ENCODE data around the gene ECE2.

ECE2 gene

DNA sequence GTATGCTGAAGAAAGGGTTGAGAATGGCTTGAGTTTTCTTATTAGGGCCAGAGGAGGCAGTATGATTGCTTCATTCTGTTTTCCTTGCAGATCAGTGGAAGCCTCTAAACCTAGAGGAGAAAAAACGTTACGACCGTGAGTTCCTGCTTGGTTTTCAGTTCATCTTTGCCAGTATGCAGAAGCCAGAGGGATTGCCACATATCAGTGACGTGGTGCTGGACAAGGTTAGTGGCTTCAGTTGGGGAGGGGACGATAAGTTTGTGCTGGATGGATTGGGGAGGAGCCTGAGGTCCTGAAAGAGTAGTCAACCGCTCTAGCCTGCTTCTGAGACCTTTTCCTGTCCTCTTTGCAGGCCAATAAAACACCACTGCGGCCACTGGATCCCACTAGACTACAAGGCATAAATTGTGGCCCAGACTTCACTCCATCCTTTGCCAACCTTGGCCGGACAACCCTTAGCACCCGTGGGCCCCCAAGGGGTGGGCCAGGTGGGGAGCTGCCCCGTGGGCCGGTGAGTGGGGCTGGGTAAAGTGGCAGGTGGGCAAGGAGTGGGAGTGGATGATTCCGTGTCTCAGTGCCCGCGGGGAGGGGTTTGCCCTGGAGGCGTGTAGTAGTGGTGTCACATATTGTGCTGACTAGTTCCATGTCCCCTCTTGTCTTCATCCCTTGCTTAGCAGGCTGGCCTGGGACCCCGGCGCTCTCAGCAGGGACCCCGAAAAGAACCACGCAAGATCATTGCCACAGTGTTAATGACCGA, 47.1 kb downstream of the ECE2 start:
- DNase-seq (ENCODE audit: extremely low read depth, insufficient read length), result no peak
- H3K4me3 ChIP-seq (replicated peaks; ENCODE audit: low read depth, low read length), result no peak overlapping the region
- TF ChIP-seq, protein P1, sequence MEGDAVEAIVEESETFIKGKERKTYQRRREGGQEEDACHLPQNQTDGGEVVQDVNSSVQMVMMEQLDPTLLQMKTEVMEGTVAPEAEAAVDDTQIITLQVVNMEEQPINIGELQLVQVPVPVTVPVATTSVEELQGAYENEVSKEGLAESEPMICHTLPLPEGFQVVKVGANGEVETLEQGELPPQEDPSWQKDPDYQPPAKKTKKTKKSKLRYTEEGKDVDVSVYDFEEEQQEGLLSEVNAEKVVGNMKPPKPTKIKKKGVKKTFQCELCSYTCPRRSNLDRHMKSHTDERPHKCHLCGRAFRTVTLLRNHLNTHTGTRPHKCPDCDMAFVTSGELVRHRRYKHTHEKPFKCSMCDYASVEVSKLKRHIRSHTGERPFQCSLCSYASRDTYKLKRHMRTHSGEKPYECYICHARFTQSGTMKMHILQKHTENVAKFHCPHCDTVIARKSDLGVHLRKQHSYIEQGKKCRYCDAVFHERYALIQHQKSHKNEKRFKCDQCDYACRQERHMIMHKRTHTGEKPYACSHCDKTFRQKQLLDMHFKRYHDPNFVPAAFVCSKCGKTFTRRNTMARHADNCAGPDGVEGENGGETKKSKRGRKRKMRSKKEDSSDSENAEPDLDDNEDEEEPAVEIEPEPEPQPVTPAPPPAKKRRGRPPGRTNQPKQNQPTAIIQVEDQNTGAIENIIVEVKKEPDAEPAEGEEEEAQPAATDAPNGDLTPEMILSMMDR (IDR thresholded peaks at IDR 0.05; ENCODE audit: insufficient read depth, low read length, poor library complexity, severe bottlenecking), result no peak

DNA sequence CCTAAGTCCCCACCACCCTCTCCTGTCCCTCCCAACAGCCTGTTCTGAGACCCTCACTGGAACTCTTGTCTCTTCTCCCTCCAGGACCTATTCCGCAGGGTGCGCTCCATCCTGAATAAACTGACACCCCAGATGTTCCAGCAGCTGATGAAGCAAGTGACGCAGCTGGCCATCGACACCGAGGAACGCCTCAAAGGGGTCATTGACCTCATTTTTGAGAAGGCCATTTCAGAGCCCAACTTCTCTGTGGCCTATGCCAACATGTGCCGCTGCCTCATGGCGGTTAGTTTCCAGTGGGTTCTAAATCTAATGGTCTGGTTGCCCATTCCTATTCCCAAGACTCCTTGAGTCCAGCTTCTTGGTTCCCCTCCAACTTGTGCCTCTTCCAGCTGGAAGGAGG, 47.9 kb downstream of the ECE2 start:
- Histone ChIP-seq H3K4me3 (replicated peaks; ENCODE audit: low read depth, low read length) (no peak overlapping the region), H3K36me3 (ENCODE audit: control insufficient read depth, insufficient read depth, low read length) (peaks cover 73% of the 10 kb centered on the region), H3K27me3 (replicated peaks; ENCODE audit: control insufficient read depth, insufficient read depth, low read length) (no peaks in the 10 kb centered on the region)
- TF ChIP-seq, protein P1 (IDR thresholded peaks at IDR 0.05; ENCODE audit: insufficient read depth, low read length, poor library complexity, severe bottlenecking), result no peak
- DNase-seq (ENCODE audit: extremely low read depth, insufficient read length), result no peak

More for the DNA sequence above, 47.1 kb downstream of the ECE2 start:
- H3K27me3 ChIP-seq (replicated peaks; ENCODE audit: control insufficient read depth, insufficient read depth, low read length), result no peaks in the 10 kb centered on the region
- peaks cover 69% of the 10 kb centered on the region for H3K36me3 ChIP-seq (ENCODE audit: control insufficient read depth, insufficient read depth, low read length)

DNA sequence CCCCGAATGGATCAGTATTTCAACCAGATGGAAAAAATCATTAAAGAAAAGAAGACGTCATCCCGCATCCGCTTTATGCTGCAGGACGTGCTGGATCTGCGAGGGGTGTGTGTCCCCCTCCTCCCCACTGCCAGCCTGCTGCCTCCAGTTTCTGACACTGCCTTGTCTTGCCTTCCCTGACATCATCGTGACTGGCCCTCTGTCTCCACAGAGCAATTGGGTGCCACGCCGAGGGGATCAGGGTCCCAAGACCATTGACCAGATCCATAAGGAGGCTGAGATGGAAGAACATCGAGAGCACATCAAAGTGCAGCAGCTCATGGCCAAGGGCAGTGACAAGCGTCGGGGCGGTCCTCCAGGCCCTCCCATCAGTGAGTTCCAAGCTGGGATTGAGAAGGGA, 49.4 kb downstream of the ECE2 start:
- Histone ChIP-seq H3K4me3 (replicated peaks; ENCODE audit: low read depth, low read length) (no peak overlapping the region), H3K36me3 (ENCODE audit: control insufficient read depth, insufficient read depth, low read length) (peaks cover 69% of the 10 kb centered on the region), H3K27me3 (replicated peaks; ENCODE audit: control insufficient read depth, insufficient read depth, low read length) (no peaks in the 10 kb centered on the region)
- no peak for DNase-seq (ENCODE audit: extremely low read depth, insufficient read length)
- TF ChIP-seq, protein P1 (IDR thresholded peaks at IDR 0.05; ENCODE audit: insufficient read depth, low read length, poor library complexity, severe bottlenecking), result no peak

DNA sequence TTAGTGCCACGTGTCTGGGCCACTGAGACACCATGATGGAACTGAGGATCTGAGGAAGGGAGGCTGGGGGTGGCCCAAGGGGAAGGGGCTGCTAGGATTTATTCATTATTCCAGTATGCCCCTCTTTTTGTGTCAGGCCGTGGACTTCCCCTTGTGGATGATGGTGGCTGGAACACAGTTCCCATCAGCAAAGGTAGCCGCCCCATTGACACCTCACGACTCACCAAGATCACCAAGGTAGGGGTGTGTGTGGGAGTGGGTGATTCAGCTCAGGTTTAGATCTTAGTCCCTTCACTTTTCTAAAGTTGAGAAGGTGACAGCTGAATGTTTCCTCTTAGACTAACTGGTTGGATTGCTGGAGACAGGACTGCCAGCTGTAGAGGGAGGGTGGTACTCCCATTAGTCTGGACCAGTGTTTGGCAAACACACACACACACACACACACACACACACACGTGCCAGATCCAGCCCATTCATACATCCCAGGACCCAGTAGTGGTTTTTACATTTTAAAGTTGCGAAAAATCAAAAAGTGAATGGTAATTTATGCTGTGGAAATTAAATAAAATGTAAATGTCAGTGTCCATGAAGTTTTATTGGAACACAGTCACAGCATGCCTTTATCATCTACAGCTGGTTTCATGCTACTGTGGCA, 50.0 kb downstream of the ECE2 start:
- Histone ChIP-seq H3K4me3 (replicated peaks; ENCODE audit: low read depth, low read length) (no peak overlapping the region), H3K27me3 (replicated peaks; ENCODE audit: control insufficient read depth, insufficient read depth, low read length) (no peaks in the 10 kb centered on the region), H3K36me3 (ENCODE audit: control insufficient read depth, insufficient read depth, low read length) (peaks cover 65% of the 10 kb centered on the region)
- DNase-seq (ENCODE audit: extremely low read depth, insufficient read length), result no peak
- TF ChIP-seq, protein P1 (IDR thresholded peaks at IDR 0.05; ENCODE audit: insufficient read depth, low read length, poor library complexity, severe bottlenecking), result no peak

DNA sequence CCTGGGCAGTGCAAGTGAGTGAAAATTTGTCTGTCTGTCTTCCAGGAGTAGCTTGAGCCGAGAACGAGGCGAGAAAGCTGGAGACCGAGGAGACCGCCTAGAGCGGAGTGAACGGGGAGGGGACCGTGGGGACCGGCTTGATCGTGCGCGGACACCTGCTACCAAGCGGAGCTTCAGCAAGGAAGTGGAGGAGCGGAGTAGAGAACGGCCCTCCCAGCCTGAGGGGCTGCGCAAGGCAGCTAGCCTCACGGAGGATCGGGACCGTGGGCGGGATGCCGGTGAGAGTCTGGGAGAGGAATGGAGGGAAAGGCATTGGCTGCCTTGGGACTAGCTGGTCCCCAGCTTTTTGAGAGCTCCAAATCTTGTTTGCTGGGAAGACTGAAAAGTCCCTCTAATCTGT, 51.3 kb downstream of the ECE2 start:
- Histone ChIP-seq H3K27me3 (replicated peaks; ENCODE audit: control insufficient read depth, insufficient read depth, low read length) (no peaks in the 10 kb centered on the region), H3K4me3 (replicated peaks; ENCODE audit: low read depth, low read length) (no peak overlapping the region), H3K36me3 (ENCODE audit: control insufficient read depth, insufficient read depth, low read length) (peaks cover 65% of the 10 kb centered on the region)
- TF ChIP-seq, protein P1 (IDR thresholded peaks at IDR 0.05; ENCODE audit: insufficient read depth, low read length, poor library complexity, severe bottlenecking), result no peak
- no peak for DNase-seq (ENCODE audit: extremely low read depth, insufficient read length)

All from GM06990 (cell line).